NCI-H2081 treated with DMSO at 0.1 percent for 48 hours (cell line): ENCODE data around the gene FMN2.

Source experiments
- DNase-seq: peaks from one replicate; lab custom pipeline; 2025; lab: John Stamatoyannopoulos, UW

FMN2 gene

GRCh38 chr1:240091614-240092300 lies at the start of gene FMN2:
TSS of gene FMN2 (plus strand) at chr1:240091883. CDS start at chr1:240092110, 227 bp downstream.
- peak; percentile 68 for DNase-seq

DNA sequence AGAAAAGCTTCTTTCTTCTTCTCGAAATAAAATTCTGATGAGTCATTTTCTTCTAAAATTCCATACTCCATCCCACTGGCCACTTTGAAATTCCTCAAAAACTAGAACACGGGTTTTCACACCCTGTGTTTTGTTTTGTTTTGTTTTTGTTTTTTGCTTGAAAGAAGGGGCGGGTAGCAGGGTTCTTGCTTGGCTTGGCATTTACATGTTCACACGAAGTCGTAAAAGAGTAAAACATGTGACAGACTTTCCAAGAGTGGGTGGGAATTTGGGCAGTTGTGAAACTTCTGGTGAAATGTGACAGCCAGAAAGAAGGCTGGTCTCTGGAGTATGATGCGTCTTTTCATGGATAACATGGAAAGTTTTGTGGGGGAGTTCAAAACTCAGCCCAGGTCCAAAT lies 47.1 kb upstream of the FMN2 start:
- no peak for DNase-seq

DNA sequence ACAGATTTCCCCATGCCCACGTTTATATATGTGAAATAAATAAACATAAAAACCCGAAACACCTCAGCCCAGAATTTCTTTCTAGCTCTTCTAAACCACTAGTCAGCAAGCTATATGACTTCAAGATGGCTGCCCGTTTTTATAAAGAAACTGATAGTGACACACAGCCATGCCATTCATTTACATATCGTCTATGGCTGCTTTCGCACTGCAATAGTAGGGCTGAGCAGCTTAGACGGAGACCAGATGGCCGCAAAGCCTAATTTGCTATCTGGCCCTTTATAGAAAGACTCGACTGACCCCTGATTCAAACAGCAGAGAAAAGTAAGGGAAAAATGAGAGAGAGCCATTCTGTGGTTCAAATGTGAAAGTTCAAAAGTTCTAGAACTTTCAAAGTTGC lies 45.7 kb upstream of the FMN2 start:
- no peak for DNase-seq

- DNase-seq = no peak
Observed at GRCh38 chr1:240054109-240054701, 37.5 kb upstream of the FMN2 start.

DNA sequence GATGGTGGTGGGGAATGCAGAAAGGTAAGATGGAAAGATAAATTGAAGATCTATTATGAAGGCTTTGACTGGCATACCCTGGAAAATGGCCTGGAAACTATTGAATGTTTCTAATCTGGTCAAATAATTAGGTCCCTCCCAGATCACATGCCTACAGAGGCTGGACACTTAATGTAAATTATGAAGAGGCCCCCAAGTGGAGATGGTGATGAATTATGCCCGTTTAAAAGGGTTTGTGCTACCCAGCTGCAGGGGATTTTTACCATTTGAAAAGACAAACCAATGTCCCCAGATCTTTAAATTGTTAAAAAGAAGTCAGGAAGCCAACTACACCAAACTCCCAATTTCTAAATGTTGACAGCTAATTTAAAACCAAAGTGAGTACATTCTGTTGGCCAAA lies 35.7 kb upstream of the FMN2 start:
- no peak for DNase-seq

- no peak for DNase-seq
Observed at GRCh38 chr1:240056350-240056749, 35.3 kb upstream of the FMN2 start.

- DNase-seq = no peak
Observed at GRCh38 chr1:240058049-240058448, 33.6 kb upstream of the FMN2 start.

GRCh38 chr1:240068961-240069360 lies 22.7 kb upstream of the FMN2 start:
- no peak for DNase-seq

GRCh38 chr1:240070188-240070587 lies 21.5 kb upstream of the FMN2 start:
- DNase-seq = no peak

DNA sequence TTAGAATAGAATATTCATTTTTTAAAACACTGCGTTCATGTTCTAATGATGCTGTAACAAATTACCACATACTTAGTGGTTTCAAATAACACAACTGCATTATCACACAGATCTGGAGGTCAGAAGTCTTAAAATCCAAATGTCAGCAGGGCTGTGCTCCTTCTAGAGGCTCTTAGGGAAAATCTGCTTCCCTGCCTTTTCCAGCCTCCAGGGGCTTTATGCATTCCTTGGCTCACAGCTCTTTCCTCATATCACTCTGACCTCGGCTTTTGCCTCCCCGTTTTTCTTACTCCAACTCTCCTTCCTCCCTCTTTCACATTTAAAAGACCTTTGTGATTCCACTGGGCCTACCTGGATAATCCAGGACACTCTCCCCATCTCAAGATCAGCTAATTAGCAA lies 18.6 kb upstream of the FMN2 start:
- no peak for DNase-seq

- DNase-seq = no peak
Observed at GRCh38 chr1:240074422-240074821, 17.3 kb upstream of the FMN2 start.

DNA sequence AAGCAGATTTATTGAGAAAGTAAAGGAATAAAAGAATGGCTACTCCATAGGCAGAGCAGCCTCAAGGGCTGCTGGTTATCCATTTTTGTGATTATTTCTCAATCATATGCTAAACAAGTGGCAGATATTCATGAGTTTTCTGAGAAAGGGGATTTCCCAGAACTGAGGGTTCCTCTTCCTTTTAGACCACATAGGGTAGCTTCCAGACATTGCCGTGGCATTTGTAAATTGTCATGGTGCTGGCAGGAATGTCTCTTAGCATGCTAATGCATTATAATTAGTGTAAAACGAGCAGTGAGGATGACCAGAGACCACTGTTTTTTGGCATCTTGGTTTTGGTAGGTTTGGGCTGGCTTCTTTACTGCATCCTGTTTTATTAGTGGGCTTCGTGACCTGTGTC lies 16.8 kb upstream of the FMN2 start:
- no peak for DNase-seq

DNA sequence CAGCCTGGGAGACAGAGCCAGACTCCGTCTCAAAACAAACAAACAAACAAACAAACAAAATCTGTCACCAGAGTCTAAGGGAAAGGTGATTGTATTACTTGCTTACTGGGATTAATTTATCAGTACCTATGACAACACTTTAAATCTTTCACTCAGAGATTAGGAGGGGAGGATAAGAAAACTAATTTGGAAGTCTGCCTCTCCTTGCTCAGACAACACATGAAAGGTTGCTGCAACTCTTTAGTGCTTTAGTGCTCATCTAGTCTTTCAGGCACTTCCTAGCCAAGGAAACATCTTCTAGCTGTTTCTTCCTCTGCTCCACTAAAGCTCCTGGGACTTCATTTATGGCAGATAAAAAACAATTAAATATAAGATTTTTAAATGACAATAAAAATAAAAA lies 7.3 kb upstream of the FMN2 start:
- DNase-seq = no peak

DNA sequence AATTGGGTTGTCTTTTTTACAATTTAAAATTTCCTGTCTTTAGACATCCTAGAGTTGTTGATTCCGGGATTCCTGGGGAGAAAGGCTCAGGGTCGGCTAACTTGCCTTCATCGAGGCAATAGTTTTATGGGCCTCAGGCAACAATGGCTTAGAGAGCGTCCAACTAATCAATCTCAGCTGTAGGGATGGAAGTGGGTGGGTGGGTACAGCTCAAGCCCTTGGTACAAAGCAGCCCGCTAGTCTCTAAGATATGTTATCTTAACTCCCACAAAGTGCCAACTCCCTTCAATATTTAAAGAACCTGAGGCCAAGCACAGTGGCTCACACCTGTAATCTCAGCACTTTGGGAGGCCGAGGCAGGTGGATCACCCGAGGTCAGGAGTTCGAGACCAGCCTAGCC lies 6.9 kb upstream of the FMN2 start:
- no peak for DNase-seq

- DNase-seq = no peak
Observed at GRCh38 chr1:240086726-240087125, 5.0 kb upstream of the FMN2 start.

DNA sequence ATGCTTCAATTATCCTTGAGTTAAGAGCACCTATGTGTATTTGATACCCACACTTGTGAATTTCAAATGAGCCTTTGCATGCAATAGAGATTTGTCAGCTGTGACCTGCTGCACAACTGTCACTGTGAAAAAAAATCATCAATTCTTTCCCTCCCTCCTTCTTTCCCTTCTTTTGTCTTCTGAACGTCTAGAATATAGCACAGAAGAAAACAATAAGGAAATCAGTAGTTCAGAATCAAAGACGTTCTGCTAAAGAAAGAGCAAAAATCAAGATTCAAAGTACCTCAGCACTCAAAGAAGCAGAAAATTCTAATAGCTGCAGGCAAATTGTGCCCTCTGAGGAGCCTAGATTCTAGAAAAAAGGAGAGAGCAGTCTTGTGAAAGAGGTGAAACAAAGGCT lies 1.7 kb upstream of the FMN2 start:
- no peak for DNase-seq

GRCh38 chr1:240090957-240091600 lies 604 bp upstream of the FMN2 start:
- DNase-seq = no peak

- no peak for DNase-seq
Observed at GRCh38 chr1:240092301-240093119, 827 bp downstream of the FMN2 start.

GRCh38 chr1:240093120-240093961 lies 1.7 kb downstream of the FMN2 start:
- DNase-seq = no peak

DNA sequence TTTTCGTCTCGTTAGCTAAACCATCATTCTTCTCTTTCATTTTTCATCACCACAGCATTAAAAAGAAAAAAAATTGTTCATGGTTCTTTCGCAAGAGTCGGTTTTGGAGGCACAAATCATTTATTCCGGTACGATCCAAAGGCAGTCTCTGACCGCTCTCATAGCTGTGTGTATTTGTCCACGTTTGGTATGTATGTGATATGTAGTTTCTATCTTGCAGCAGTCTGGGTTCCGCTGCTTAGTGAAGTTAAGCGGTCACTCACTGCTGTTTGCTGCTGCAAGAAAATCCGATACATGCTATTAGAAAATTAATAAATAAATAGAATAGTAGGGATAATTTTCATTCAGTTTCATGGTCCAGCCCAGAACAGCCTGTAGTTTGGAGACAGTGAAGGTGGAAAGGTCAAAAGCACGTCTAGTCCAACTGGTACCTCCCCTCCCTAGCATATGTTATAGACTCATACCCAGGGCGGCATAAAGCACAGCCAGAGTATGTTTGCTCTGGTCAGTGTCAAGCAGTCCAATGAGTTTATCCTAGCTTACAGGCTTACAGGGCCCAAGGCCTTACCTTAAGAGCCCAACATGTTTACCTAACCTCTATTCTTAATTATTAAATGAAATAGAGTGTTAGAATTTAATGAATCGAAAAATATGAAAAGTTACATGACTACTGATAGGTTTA lies 2.5 kb downstream of the FMN2 start:
- no peak for DNase-seq

GRCh38 chr1:240096974-240097373 lies 5.3 kb downstream of the FMN2 start:
- no peak for DNase-seq
